ENCODE data around the gene SAMD7. TPM values are rescaled to one million over a fixed set of nuclear protein-coding genes. Genes with fewer than 3 reads are reported as not detected.

SAMD7 gene
- total RNA-seq, 2 experiments from 2014 or later: not detected

- intact Hi-C loops (cut with DNase I, micrococcal nuclease): loop anchor here (5.0 to 10.0 kb wide), 3 partner anchors 106 to 906 kb away; partner anchors contain the start of genes LRRC34 (in 1 of the 2), LRRIQ4 (in 1 of the 2) and RPL22L1 (in 1 of the 2)
- H3K4me1 Mint-ChIP-seq: peaks cover 65% of the 10 kb centered on the region
- H3K27ac Mint-ChIP-seq: peak overlapping the region; percentile 34
- DNase-seq: no peak
- no peak for ATAC-seq
- POLR2A ChIA-PET: interaction anchor here (0.9 kb wide), 1 partner anchor 106 kb away, joined by 4 read pairs; no protein-coding TSS in a partner anchor
- peaks cover 5% of the 10 kb centered on the region for H3K36me3 Mint-ChIP-seq (ENCODE audit: low read depth)
- H3K9me3 Mint-ChIP-seq (ENCODE audit: low read depth): peaks cover 4% of the 10 kb centered on the region
- H3K27me3 Mint-ChIP-seq: no peaks in the 10 kb centered on the region
- H3K4me3 Mint-ChIP-seq: peak overlapping the region; percentile 83
- CTCF ChIA-PET: interaction anchor here (0.6 to 1.8 kb wide), 5 partner anchors 11 to 405 kb away, joined by 3 to 5 read pairs (median 4); partner anchors contain the start of genes LRRC34 and LRRIQ4
Observed at GRCh38 chr3:169968224-169968885, 57.0 kb downstream of the SAMD7 start.

- no peaks in the 10 kb centered on the region for H3K27me3 Mint-ChIP-seq
- ATAC-seq (no peak), DNase-seq (no peak)
- ChIA-PET POLR2A (interaction anchor here (0.5 kb wide), 1 partner anchor 931 kb away, joined by 4 read pairs; no protein-coding TSS in a partner anchor), CTCF (interaction anchor here (0.8 kb wide), 1 partner anchor 87 kb away, joined by 4 read pairs; no protein-coding TSS in a partner anchor)
- H3K4me1 Mint-ChIP-seq: peaks cover 68% of the 10 kb centered on the region
- H3K27ac Mint-ChIP-seq: peak overlapping the region; percentile 34
- H3K36me3 Mint-ChIP-seq (ENCODE audit: low read depth): peaks cover 11% of the 10 kb centered on the region
- no peak overlapping the region for H3K4me3 Mint-ChIP-seq
- intact Hi-C loops (cut with DNase I, micrococcal nuclease): loop anchor here (5.0 to 10.0 kb wide), 3 partner anchors 107 to 905 kb away; partner anchors contain the start of genes LRRC34 (in 1 of the 2), LRRIQ4 (in 1 of the 2) and RPL22L1 (in 1 of the 2)
- peaks cover 3% of the 10 kb centered on the region for H3K9me3 Mint-ChIP-seq (ENCODE audit: low read depth)
Observed at GRCh38 chr3:169969174-169970095, 58.1 kb downstream of the SAMD7 start.

GRCh38 chr3:169970847-169971246 lies 59.5 kb downstream of the SAMD7 start:
- Mint-ChIP-seq H3K27ac (no peak overlapping the region), H3K9me3 (ENCODE audit: low read depth) (no peaks in the 10 kb centered on the region), H3K4me1 (peaks cover 61% of the 10 kb centered on the region), H3K27me3 (no peaks in the 10 kb centered on the region), H3K36me3 (ENCODE audit: low read depth) (peaks cover 12% of the 10 kb centered on the region), H3K4me3 (no peak overlapping the region)
- POLR2A ChIA-PET: no interaction called here
- CTCF ChIA-PET: interaction anchor here (1.5 kb wide), 1 partner anchor 15 kb away, joined by 3 read pairs; no protein-coding TSS in a partner anchor
- DNase-seq (no peak), ATAC-seq (no peak)
- intact Hi-C loops (cut with DNase I, micrococcal nuclease): no loop called here

GRCh38 chr3:169971522-169971921 lies 60.1 kb downstream of the SAMD7 start:
- DNase-seq: no peak
- Mint-ChIP-seq H3K9me3 (ENCODE audit: low read depth) (no peaks in the 10 kb centered on the region), H3K27ac (no peak overlapping the region), H3K36me3 (ENCODE audit: low read depth) (peaks cover 15% of the 10 kb centered on the region), H3K27me3 (no peaks in the 10 kb centered on the region), H3K4me1 (peaks cover 56% of the 10 kb centered on the region), H3K4me3 (no peak overlapping the region)
- ChIA-PET CTCF (interaction anchor here (1.5 kb wide), 1 partner anchor 15 kb away, joined by 3 read pairs; no protein-coding TSS in a partner anchor), POLR2A (no interaction called here)
- ATAC-seq: no peak
- intact Hi-C loops (cut with DNase I, micrococcal nuclease): no loop called here

GRCh38 chr3:169980055-169980454 lies 68.7 kb downstream of the SAMD7 start:
- Mint-ChIP-seq H3K4me1 (peaks cover 14% of the 10 kb centered on the region), H3K27me3 (no peaks in the 10 kb centered on the region), H3K4me3 (no peak overlapping the region), H3K36me3 (ENCODE audit: low read depth) (peaks cover 53% of the 10 kb centered on the region), H3K27ac (peak overlapping the region; percentile 61), H3K9me3 (ENCODE audit: low read depth) (no peaks in the 10 kb centered on the region)
- CTCF ChIA-PET: no interaction called here
- ATAC-seq (peak; percentile 68), DNase-seq (no peak)
- POLR2A ChIA-PET: interaction anchor here (0.6 kb wide), 1 partner anchor 371 kb away, joined by 3 read pairs; no protein-coding TSS in a partner anchor
- intact Hi-C loops (cut with DNase I, micrococcal nuclease): no loop called here

GRCh38 chr3:169984292-169984691 lies 72.9 kb downstream of the SAMD7 start:
- H3K27ac Mint-ChIP-seq: peak overlapping the region; percentile 42
- H3K36me3 Mint-ChIP-seq (ENCODE audit: low read depth): peaks cover 48% of the 10 kb centered on the region
- DNase-seq (no peak), ATAC-seq (no peak)
- H3K4me1 Mint-ChIP-seq: peaks cover 12% of the 10 kb centered on the region
- ChIA-PET CTCF (interaction anchor here (1.9 kb wide), 1 partner anchor 17 kb away, joined by 5 read pairs; no protein-coding TSS in a partner anchor), POLR2A (no interaction called here)
- no peaks in the 10 kb centered on the region for H3K27me3 Mint-ChIP-seq
- intact Hi-C loops (cut with DNase I, micrococcal nuclease): no loop called here
- no peaks in the 10 kb centered on the region for H3K9me3 Mint-ChIP-seq (ENCODE audit: low read depth)
- H3K4me3 Mint-ChIP-seq: no peak overlapping the region

Other genes starting within 250 kb of the SAMD7 start
- not detected for gene MECOM, start 247.9 kb upstream of the SAMD7 start, total RNA-seq
- gene TERC, start 146.5 kb upstream of the SAMD7 start, total RNA-seq: 10 to 100 TPM in 1 of 2 experiments, 1 to 10 TPM in 1; 2.6 to 11.1 TPM
- under 1 TPM; 0.40 to 0.62 TPM for gene ACTRT3, start 142.0 kb upstream of the SAMD7 start, total RNA-seq
- 10 to 100 TPM; 13.6 to 14.2 TPM for gene MYNN, start 138.2 kb upstream of the SAMD7 start, total RNA-seq
- gene LRRIQ4, start 98.7 kb upstream of the SAMD7 start, total RNA-seq: under 1 TPM; 0.09 to 0.12 TPM
- 1 to 10 TPM; 3.8 TPM for gene LRRC34, start 98.7 kb upstream of the SAMD7 start, total RNA-seq
- not detected for gene LRRC31, start 41.6 kb upstream of the SAMD7 start, total RNA-seq
- gene SEC62, start 55.2 kb downstream of the SAMD7 start, total RNA-seq: 10 to 100 TPM; 62.8 to 74.7 TPM
- 10 to 100 TPM in 1 of 2 experiments, 1 to 10 TPM in 1; 9.4 to 11.1 TPM for gene GPR160, start 126.4 kb downstream of the SAMD7 start, total RNA-seq

Data from activated CD4-positive, alpha-beta T cell treated with anti-CD3 and anti-CD28 coated beads for 36 hours (primary cell).